GM21576 (cell line): Measurements from ENCODE around the gene ATP6V0E1.
A peak's percentile ranks its signal among the peaks of the same experiment; 100 is the strongest.

ENCODE experiments used
- ATAC-seq: cut with Tn5 transposase; IDR thresholded peaks from one replicate; pipeline ENCODE4 v1.9.1; 2021; ENCODE audit warnings: mild to moderate bottlenecking, moderate library complexity; ENCODE audit not compliant: unreplicated experiment

ATP6V0E1 gene

GRCh38 chr5:172956228-172956627 lies 27.3 kb upstream of the ATP6V0E1 start:
- no peak for ATAC-seq

- ATAC-seq = no peak
Observed at GRCh38 chr5:172956936-172957335, 26.6 kb upstream of the ATP6V0E1 start.

- ATAC-seq = no peak
Observed at GRCh38 chr5:172957458-172957857, 26.1 kb upstream of the ATP6V0E1 start.

GRCh38 chr5:172958331-172959046 lies 25.1 kb upstream of the ATP6V0E1 start:
- ATAC-seq = peak; percentile 50

GRCh38 chr5:172959824-172960799 lies 23.5 kb upstream of the ATP6V0E1 start:
- no peak for ATAC-seq

- no peak for ATAC-seq
Observed at GRCh38 chr5:172969921-172970320, 13.7 kb upstream of the ATP6V0E1 start.

- ATAC-seq = no peak
Observed at GRCh38 chr5:172971482-172971881, 12.1 kb upstream of the ATP6V0E1 start.

GRCh38 chr5:172972552-172972951 lies 11.0 kb upstream of the ATP6V0E1 start:
- no peak for ATAC-seq

GRCh38 chr5:172973127-172973916 lies 10.2 kb upstream of the ATP6V0E1 start:
- ATAC-seq = no peak

- no peak for ATAC-seq
Observed at GRCh38 chr5:172973931-172974330, 9.6 kb upstream of the ATP6V0E1 start.

GRCh38 chr5:172975289-172975688 lies 8.3 kb upstream of the ATP6V0E1 start:
- no peak for ATAC-seq

GRCh38 chr5:172979778-172980177 lies 3.8 kb upstream of the ATP6V0E1 start:
- ATAC-seq = no peak

GRCh38 chr5:172981931-172982330 lies 1.6 kb upstream of the ATP6V0E1 start:
- ATAC-seq = no peak

GRCh38 chr5:172984244-172984953 lies 828 bp downstream of the ATP6V0E1 start:
- ATAC-seq = peak; percentile 64

- ATAC-seq = no peak
Observed at GRCh38 chr5:172985596-172985995, 2.0 kb downstream of the ATP6V0E1 start.

- ATAC-seq = no peak
Observed at GRCh38 chr5:172988276-172988675, 4.7 kb downstream of the ATP6V0E1 start.

- no peak for ATAC-seq
Observed at GRCh38 chr5:172990776-172991175, 7.2 kb downstream of the ATP6V0E1 start.

GRCh38 chr5:172994405-172994804 lies 10.8 kb downstream of the ATP6V0E1 start:
- ATAC-seq = no peak

- ATAC-seq = no peak
Observed at GRCh38 chr5:172999372-172999973, 15.9 kb downstream of the ATP6V0E1 start.

- ATAC-seq = no peak
Observed at GRCh38 chr5:172999974-173000373, 16.4 kb downstream of the ATP6V0E1 start.
